ENCODE measurements around the gene CTNND1.
A peak's percentile ranks its signal among the peaks of the same experiment; 100 is the strongest.
"Not testable (repeated sequence)": the region's sequence is repeated elsewhere in the genome, so short reads cannot be mapped to it uniquely, and the experiment has no call there.

The CTNND1 gene

GRCh38 chr11:57792060-57792541 is 30.5 kb downstream of the CTNND1 start:
- peak; percentile 84 for DNase-seq

- DNase-seq = no peak
Observed at GRCh38 chr11:57792870-57793269, 31.3 kb downstream of the CTNND1 start.

- DNase-seq = no peak
Observed at GRCh38 chr11:57793351-57794115, 31.9 kb downstream of the CTNND1 start.

- DNase-seq = peak; percentile 2
Observed at GRCh38 chr11:57798905-57799559, 37.4 kb downstream of the CTNND1 start.

DNA sequence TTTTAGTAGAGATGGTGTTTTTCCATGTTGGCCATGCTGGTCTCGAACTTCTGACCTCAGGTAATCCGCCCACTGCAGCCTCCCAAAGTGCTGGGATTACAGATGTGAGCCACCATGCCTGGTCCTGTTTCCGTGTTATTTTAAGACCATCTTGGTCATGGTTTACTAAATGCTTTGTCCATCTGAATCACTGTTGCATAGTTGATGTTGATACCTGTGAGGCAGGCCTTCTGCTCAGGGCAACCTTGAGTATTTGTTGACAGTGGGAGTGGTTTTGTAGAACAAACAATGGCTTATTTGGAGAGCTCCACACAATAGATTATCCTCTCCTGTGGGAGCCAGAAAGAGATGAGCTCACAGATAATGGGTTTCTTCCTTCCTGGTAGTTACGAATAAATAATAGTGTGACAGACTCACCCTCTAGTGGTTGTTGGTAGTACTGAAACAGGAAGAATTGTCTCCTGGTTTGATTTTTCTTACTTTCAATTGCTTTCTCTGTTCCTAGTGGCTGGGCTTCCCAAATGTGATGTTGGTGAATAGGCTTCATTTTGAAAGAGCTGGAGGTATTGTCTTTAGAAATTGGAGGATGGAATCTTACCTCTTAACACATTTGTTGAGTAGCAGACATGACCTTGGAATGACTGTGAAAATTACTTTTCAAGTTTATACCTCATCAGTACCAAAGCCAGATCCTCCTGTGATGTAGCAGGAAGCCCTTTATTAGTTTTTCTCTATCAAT is 39.0 kb downstream of the CTNND1 start:
- no peak for DNase-seq

DNA sequence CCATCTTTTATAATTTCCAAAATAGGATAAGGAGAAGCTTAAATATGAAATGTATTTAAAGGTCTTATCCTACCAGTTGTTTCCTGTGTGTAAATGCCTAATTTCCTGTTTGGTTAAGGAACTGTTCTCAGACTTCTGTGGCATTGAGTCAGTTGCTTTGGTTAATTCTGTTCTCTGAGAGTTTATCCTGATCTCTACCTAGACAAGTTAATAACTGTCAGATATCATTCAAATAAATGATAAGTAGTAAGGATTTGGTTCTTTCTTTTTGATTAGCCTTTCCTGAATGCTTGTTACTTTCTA is 39.5 kb downstream of the CTNND1 start:
- no peak for DNase-seq

DNA sequence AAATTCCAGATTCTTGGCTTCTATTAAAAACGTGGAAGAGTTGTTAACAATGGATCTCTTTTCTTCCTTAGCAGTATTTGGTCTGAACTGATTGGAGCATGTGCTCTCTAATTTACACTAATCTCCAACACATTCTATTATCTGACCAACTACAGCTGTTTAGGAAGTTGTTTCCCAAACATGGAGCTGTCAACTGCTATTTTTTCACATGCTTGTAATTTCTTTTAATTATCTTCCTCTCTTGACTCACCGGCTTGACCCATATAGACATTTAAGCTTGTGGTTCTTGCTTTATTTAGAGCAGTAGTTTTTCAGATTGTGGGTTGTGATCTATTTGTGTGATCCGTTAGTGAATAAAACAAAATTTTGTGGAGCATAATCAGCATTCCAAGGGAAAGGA is 40.8 kb downstream of the CTNND1 start:
- DNase-seq = no peak

- no peak for DNase-seq
Observed at GRCh38 chr11:57804466-57804865, 42.9 kb downstream of the CTNND1 start.

GRCh38 chr11:57805780-57806179 is 44.2 kb downstream of the CTNND1 start:
- no peak for DNase-seq

- DNase-seq = no peak
Observed at GRCh38 chr11:57812634-57813033, 51.0 kb downstream of the CTNND1 start.

GRCh38 chr11:57815476-57815875 is 53.9 kb downstream of the CTNND1 start:
- DNase-seq = no peak

- DNase-seq = no peak
Observed at GRCh38 chr11:57815877-57816276, 54.3 kb downstream of the CTNND1 start.

DNA sequence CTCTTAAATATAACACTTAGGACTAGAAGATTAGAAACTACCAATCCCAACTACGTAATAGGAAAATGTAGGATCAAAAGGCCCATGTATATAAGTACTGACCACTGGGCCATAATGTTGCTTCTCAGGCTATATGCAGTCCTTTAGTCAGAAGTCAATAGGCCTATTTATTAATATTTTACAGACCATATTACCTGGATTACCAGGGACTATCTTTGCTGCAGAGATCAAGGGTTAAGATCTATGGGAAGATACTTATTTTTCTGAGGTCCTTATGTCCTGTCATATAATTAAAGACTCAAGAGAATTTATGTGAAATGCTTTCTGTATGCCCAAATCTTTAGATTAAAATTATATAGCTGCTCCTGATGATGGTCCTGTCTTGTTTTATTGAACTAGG is 57.2 kb downstream of the CTNND1 start:
- no peak for DNase-seq

- no peak for DNase-seq
Observed at GRCh38 chr11:57819252-57819979, 57.8 kb downstream of the CTNND1 start.

DNA sequence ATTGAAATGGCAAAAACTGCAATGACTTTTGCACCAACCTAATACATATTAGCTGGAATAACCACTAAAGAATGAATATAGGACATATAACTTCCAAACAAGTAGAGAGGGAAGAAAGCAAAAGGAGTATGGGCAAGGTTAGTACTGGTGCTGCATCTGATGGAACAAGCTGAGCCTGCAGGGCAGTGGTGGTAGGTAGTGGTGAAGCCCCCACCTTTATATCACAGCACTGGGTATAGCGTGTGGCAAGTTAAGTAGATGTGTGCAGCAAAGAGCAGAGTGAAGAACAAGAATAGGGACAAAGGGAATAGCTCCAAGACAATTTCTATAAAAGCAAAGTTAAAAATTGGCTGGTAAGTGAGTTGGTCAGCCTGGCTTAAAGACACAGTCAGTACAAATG is 62.3 kb downstream of the CTNND1 start:
- DNase-seq = no peak

- no peak for DNase-seq
Observed at GRCh38 chr11:57834852-57835251, 73.2 kb downstream of the CTNND1 start.

- DNase-seq = not testable (repeated sequence)
Observed at GRCh38 chr11:57838609-57839008, 77.0 kb downstream of the CTNND1 start.

- DNase-seq = no peak
Observed at GRCh38 chr11:57842873-57843272, 81.3 kb downstream of the CTNND1 start.

DNA sequence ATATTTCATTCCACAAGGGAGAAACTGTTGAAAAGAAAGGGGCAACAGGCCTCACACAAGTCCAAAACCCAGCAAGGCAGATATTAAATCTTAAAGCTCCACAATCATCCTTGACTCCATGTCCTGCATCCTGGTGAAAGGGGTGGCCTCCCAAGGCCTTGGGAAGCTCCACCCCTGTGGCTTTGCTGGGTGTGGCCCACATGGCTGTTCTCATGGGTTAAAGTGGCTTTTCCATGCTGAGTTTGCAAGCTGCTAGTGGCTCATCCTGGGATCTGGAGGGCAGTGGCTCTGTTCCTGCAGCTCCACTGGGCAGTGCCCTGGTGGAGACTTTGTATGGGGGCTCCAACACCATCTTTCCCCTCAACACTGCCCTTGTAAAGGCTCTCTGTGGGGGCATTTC is 106.4 kb downstream of the CTNND1 start:
- no peak for DNase-seq

DNA sequence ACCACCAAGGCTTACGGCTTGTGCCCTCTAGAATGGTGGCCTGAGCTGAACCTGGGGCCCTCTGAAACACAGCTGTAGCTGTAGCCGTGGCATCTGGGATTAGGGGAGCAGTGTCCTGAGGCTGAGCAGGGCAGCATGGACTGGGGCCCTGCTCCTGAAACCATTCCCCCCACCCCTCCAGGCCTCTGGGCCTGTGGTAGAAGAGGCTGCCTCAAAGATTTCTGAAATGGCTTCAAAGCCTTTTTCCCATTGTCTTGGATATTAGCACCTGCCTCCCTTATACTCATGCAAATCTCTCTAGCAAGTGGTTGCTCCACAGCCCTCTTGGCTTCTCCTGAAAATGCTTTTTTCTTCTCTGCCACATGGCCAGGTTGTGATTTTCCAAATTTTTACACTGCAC is 106.9 kb downstream of the CTNND1 start:
- DNase-seq = no peak

Data from activated naive CD4-positive, alpha-beta T cell treated with Interleukin-2 at 50 U/mL for 16 hours (primary cell).